Measurements from ENCODE around the gene PPP1R13B. TPM values are rescaled to one million over a fixed set of nuclear protein-coding genes. Genes with fewer than 3 reads are reported as not detected.
A peak's percentile ranks its signal among the peaks of the same experiment; 100 is the strongest.

The PPP1R13B gene
- total RNA-seq, 2 donors from 2014 or later, result 18.2 to 22.6 TPM

GRCh38 chr14:103765526-103765925 lies 81.8 kb downstream of the PPP1R13B start:
- Mint-ChIP-seq H3K4me1 (peaks cover 9% of the 10 kb centered on the region), H3K27ac (no peak overlapping the region), H3K4me3 (no peak overlapping the region), H3K36me3 (ENCODE audit: low read depth) (peaks cover 9% of the 10 kb centered on the region), H3K27me3 (no peaks in the 10 kb centered on the region)
- DNase-seq, result no peak
- no peak for ATAC-seq
- H3K9me3 ChIP-seq (ENCODE audit: control insufficient read depth, low read length, poor library complexity, severe bottlenecking), result no peaks in the 10 kb centered on the region

DNA sequence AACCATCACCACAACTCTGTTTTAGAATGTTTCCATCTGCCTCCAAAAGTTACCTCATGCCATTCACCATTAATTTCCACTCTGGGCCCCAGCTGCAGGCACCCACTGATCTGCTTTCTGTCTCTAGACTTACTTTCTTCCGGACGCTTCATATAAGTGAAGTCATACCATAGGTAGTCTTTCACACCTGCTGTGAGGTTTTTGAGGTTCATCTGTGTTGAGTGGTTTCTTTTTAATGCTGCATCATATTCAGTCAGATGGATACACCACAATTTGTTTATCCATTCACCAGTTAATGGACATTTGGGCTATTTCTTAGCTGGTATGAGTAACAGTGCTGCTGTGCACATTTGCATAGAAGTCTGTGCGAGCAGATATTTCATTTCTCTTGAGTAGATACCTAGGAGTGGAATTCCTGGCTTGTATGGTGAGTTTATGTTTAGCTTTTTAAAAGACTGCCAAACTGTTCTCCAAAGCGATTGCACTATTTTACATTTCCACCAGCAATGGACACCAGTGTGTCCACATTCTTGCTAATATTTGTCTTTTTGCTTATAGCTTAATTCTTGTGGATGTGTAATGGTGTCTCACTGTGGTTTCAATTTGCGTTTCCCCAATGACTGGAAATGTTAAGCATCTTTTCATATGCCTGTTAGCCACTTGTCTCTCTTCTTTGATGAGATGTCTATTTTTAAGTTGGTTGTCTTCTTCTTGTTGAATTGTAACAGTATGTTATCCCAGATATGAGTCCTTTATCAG lies 83.5 kb downstream of the PPP1R13B start:
- DNase-seq (no peak), ATAC-seq (no peak)
- H3K36me3 Mint-ChIP-seq (ENCODE audit: low read depth), result peaks cover 9% of the 10 kb centered on the region
- no peaks in the 10 kb centered on the region for H3K9me3 ChIP-seq (ENCODE audit: control insufficient read depth, low read length, poor library complexity, severe bottlenecking)
- peaks cover 9% of the 10 kb centered on the region for H3K4me1 Mint-ChIP-seq
- no peak overlapping the region for H3K4me3 Mint-ChIP-seq
- H3K27ac Mint-ChIP-seq, result no peak overlapping the region
- no peaks in the 10 kb centered on the region for H3K27me3 Mint-ChIP-seq

GRCh38 chr14:103762541-103762940 lies 84.8 kb downstream of the PPP1R13B start:
- H3K9me3 ChIP-seq (ENCODE audit: control insufficient read depth, low read length, poor library complexity, severe bottlenecking), result no peaks in the 10 kb centered on the region
- peaks cover 7% of the 10 kb centered on the region for H3K36me3 Mint-ChIP-seq (ENCODE audit: low read depth)
- DNase-seq (no peak), ATAC-seq (no peak)
- H3K27me3 Mint-ChIP-seq, result no peaks in the 10 kb centered on the region
- peaks cover 6% of the 10 kb centered on the region for H3K4me1 Mint-ChIP-seq
- H3K4me3 Mint-ChIP-seq, result no peak overlapping the region
- no peak overlapping the region for H3K27ac Mint-ChIP-seq

DNA sequence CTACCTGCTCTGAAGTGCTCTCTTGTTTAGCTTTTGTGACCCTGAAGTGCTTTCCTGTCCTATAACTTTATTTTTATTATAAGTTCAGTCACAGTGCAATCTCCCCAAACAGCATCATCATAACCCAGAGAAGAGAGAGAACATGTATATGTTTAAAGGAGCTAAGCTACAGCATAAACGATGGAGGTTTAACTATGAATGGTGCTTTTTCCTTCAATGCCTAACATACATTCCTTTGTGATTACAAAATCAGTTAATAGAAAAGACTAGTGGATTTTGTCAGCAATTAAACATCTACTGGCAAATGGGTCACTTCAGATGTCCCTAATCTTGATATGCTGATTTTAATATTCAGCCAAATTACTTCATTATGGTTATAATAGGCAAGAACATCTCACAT lies 85.3 kb downstream of the PPP1R13B start:
- peaks cover 4% of the 10 kb centered on the region for H3K4me1 Mint-ChIP-seq
- no peak overlapping the region for H3K4me3 Mint-ChIP-seq
- ATAC-seq, result no peak
- DNase-seq, result no peak
- no peaks in the 10 kb centered on the region for H3K27me3 Mint-ChIP-seq
- H3K27ac Mint-ChIP-seq, result no peak overlapping the region
- peaks cover 6% of the 10 kb centered on the region for H3K36me3 Mint-ChIP-seq (ENCODE audit: low read depth)
- no peaks in the 10 kb centered on the region for H3K9me3 ChIP-seq (ENCODE audit: control insufficient read depth, low read length, poor library complexity, severe bottlenecking)

DNA sequence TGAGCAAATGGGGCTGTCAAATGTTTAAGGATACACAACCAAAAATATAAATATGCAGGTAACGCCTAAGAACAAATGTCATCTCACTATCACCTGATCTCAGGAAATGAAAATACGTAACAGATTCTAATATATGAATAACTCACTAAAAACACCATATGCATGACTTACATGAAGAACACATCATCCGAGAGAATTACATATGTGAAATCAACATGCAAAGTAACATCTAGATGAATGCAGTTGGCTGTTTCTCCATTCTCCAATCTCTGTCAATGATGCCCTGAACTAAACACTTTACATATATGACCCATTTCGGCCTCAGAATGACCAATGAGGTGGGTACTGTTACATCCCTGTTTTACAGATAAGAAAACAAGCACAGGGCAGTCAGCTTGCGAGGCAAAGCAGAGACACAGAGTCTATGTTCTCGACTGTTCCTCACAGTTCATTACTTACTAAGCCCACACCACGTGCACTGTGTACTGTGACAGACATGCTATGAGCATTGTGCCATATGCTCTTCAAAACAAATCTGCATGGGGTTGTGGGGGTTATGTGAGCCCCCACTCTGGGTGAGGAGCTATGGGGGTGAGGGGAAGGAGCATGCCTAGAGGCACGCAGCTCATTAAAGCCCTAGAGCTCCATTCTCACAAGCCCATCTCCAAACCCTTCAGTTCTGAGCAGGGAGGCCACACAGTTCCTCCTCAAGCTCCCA lies 89.2 kb downstream of the PPP1R13B start:
- Mint-ChIP-seq H3K4me3 (no peak overlapping the region), H3K27ac (no peak overlapping the region), H3K27me3 (no peaks in the 10 kb centered on the region), H3K4me1 (no peaks in the 10 kb centered on the region), H3K36me3 (ENCODE audit: low read depth) (no peaks in the 10 kb centered on the region)
- ATAC-seq (no peak), DNase-seq (no peak)
- H3K9me3 ChIP-seq (ENCODE audit: control insufficient read depth, low read length, poor library complexity, severe bottlenecking), result no peaks in the 10 kb centered on the region

GRCh38 chr14:103755060-103755459 lies 92.3 kb downstream of the PPP1R13B start:
- Mint-ChIP-seq H3K27ac (no peak overlapping the region), H3K27me3 (no peaks in the 10 kb centered on the region), H3K4me3 (no peak overlapping the region), H3K36me3 (ENCODE audit: low read depth) (no peaks in the 10 kb centered on the region), H3K4me1 (no peaks in the 10 kb centered on the region)
- no peak for DNase-seq
- ATAC-seq, result no peak
- no peaks in the 10 kb centered on the region for H3K9me3 ChIP-seq (ENCODE audit: control insufficient read depth, low read length, poor library complexity, severe bottlenecking)

GRCh38 chr14:103753774-103754173 lies 93.6 kb downstream of the PPP1R13B start:
- no peaks in the 10 kb centered on the region for H3K27me3 Mint-ChIP-seq
- no peak overlapping the region for H3K27ac Mint-ChIP-seq
- no peak overlapping the region for H3K4me3 Mint-ChIP-seq

DNA sequence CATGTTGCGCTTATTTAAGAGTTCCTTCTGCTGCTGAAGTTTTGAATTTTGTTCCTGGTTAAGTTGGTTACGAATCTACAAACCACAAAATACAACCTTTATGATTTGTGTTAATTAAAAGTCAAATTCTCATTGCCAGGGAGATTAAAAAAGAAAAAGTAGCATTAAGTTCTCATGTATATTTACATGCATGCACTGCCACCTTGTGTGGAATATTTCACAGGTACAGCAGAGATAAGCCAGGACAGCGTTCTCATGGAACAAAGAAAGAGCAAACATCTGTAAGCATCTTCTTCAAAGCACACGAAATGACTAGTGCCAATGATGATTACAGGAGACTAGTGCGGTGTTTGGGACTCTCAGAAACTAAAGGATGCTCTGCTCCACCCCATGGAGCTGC lies 97.5 kb downstream of the PPP1R13B start:
- DNase-seq, result no peak
- no peak for ATAC-seq
- Mint-ChIP-seq H3K36me3 (ENCODE audit: low read depth) (peaks cover 2% of the 10 kb centered on the region), H3K4me3 (no peak overlapping the region), H3K27ac (no peak overlapping the region), H3K4me1 (peaks cover 7% of the 10 kb centered on the region), H3K27me3 (no peaks in the 10 kb centered on the region)
- no peaks in the 10 kb centered on the region for H3K9me3 ChIP-seq (ENCODE audit: control insufficient read depth, low read length, poor library complexity, severe bottlenecking)

More at GRCh38 chr14:103753774-103754173, 93.6 kb downstream of the PPP1R13B start:
- Mint-ChIP-seq H3K4me1 (peaks cover 3% of the 10 kb centered on the region), H3K36me3 (ENCODE audit: low read depth) (peaks cover 2% of the 10 kb centered on the region)
- no peak for ATAC-seq
- H3K9me3 ChIP-seq (ENCODE audit: control insufficient read depth, low read length, poor library complexity, severe bottlenecking), result no peaks in the 10 kb centered on the region
- no peak for DNase-seq

- DNase-seq, result no peak
- Mint-ChIP-seq H3K4me3 (no peak overlapping the region), H3K4me1 (peaks cover 7% of the 10 kb centered on the region), H3K27ac (no peak overlapping the region), H3K27me3 (no peaks in the 10 kb centered on the region), H3K36me3 (ENCODE audit: low read depth) (peaks cover 2% of the 10 kb centered on the region)
- ATAC-seq, result no peak
- no peaks in the 10 kb centered on the region for H3K9me3 ChIP-seq (ENCODE audit: control insufficient read depth, low read length, poor library complexity, severe bottlenecking)
These were observed 97.9 kb downstream of the PPP1R13B start for GRCh38 chr14:103749452-103749851.

DNA sequence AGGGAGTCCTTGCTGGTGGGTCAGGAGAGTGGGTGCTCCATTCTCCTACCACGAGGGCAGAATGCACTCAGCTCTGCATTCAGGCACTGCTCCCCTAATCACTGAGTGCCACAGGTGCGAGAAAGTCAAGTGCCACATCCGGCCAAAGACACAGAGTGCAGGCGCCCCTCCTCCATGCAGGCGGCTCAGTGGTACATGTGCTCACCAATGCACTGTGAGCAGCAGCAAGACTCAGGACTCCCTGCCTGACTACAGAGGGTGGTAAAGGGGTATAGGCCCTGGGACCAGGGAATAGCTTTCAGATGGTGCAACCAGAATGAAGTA lies 98.9 kb downstream of the PPP1R13B start:
- ATAC-seq, result peak; percentile 86
- Mint-ChIP-seq H3K36me3 (ENCODE audit: low read depth) (peaks cover 2% of the 10 kb centered on the region), H3K27me3 (no peaks in the 10 kb centered on the region), H3K4me3 (no peak overlapping the region), H3K4me1 (peaks cover 7% of the 10 kb centered on the region), H3K27ac (no peak overlapping the region)
- H3K9me3 ChIP-seq (ENCODE audit: control insufficient read depth, low read length, poor library complexity, severe bottlenecking), result no peaks in the 10 kb centered on the region
- no peak for DNase-seq

- Mint-ChIP-seq H3K27ac (no peak overlapping the region), H3K27me3 (no peaks in the 10 kb centered on the region), H3K4me1 (peaks cover 7% of the 10 kb centered on the region), H3K4me3 (no peak overlapping the region), H3K36me3 (ENCODE audit: low read depth) (peaks cover 2% of the 10 kb centered on the region)
- no peak for ATAC-seq
- H3K9me3 ChIP-seq (ENCODE audit: control insufficient read depth, low read length, poor library complexity, severe bottlenecking), result no peaks in the 10 kb centered on the region
- no peak for DNase-seq
These were observed 100.7 kb downstream of the PPP1R13B start for GRCh38 chr14:103746701-103747100.

- Mint-ChIP-seq H3K27ac (no peak overlapping the region), H3K36me3 (ENCODE audit: low read depth) (peaks cover 2% of the 10 kb centered on the region), H3K27me3 (no peaks in the 10 kb centered on the region), H3K4me1 (peaks cover 7% of the 10 kb centered on the region), H3K4me3 (no peak overlapping the region)
- DNase-seq (no peak), ATAC-seq (no peak)
- no peaks in the 10 kb centered on the region for H3K9me3 ChIP-seq (ENCODE audit: control insufficient read depth, low read length, poor library complexity, severe bottlenecking)
These were observed 102.0 kb downstream of the PPP1R13B start for GRCh38 chr14:103745424-103745823.

- H3K36me3 Mint-ChIP-seq (ENCODE audit: low read depth), result peaks cover 2% of the 10 kb centered on the region
- peaks cover 7% of the 10 kb centered on the region for H3K4me1 Mint-ChIP-seq
- H3K4me3 Mint-ChIP-seq, result no peak overlapping the region
- no peaks in the 10 kb centered on the region for H3K9me3 ChIP-seq (ENCODE audit: control insufficient read depth, low read length, poor library complexity, severe bottlenecking)
- no peaks in the 10 kb centered on the region for H3K27me3 Mint-ChIP-seq
- DNase-seq (no peak), ATAC-seq (no peak)
- no peak overlapping the region for H3K27ac Mint-ChIP-seq
These were observed 102.6 kb downstream of the PPP1R13B start for GRCh38 chr14:103744621-103745395.
